ENCODE measurements around the gene PRPF40B. TPM values are rescaled to one million over a fixed set of nuclear protein-coding genes. Genes with fewer than 3 reads are reported as not detected.
A peak's percentile ranks its signal among the peaks of the same experiment; 100 is the strongest.

The PRPF40B gene
- total RNA-seq (10 to 100 TPM; 11.1 to 27.1 TPM), polyA plus RNA-seq (ENCODE audit: insufficient read length in 2 of 2) (10 to 100 TPM; 29.4 to 42.2 TPM)
- long read RNA-seq, donor 1 = 0 reads
- long read RNA-seq, donor 2 = 0 reads
- long read RNA-seq, donor 3, partial matches to known transcripts = 5 of 5 reads
- long read RNA-seq, donor 3, other reads (novel, unspliced or antisense) = 0 of 5 reads
- long read RNA-seq, donor 4, partial matches to known transcripts = 8 of 8 reads
- long read RNA-seq, donor 4, other reads (novel, unspliced or antisense) = 0 of 8 reads

DNA sequence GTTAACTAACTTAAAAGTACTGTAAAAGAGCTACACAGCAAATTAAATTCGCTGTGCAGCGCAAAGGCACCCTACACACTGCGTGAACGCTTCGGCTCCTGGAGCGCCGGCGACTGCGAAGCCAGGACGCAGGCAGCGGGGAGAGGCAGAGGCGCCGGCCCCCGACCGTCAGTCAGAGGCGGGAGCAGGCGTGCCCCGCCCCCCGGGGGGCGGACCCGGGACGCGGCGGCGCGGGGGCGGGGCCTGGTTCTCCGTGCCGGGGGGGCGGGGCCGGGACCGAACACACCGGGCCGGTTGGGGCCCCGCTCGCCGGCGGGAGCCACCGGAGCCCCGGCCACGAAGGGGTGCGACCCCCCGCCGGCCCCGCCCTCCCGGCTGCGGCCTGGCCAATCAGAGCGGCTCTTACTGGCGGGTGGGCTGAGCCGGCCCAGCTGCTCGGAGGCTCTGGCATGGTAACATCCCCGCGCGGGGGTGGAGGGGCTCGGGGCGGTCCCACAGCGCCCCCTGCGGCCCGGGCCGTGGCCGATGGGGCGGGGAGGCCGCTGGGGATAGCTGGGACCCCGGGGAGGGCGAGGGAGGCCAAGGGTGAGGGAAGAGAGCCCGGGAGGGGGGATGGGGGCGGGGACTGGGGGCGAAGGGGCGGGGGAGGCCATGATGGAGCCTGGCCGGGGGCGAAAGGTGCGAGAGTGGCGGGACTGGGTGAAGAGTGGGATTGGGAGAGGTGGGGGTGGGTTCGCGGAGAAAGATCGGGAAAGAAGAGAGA, at the start of gene PRPF40B:
TSS of gene PRPF40B (plus strand) at position 420 of the 763 bp plus-strand sequence. CDS start at position 450, 30 bp downstream.
- DNase-seq (ENCODE audit: low read depth in 4 of 6, low spot score in 6 of 6) = peak in 5 of 6 donors; percentile 62 to 94 (median 73)
- Histone ChIP-seq H3K9me3 (ENCODE audit: control insufficient read depth, insufficient read depth, low read length) (no peaks in the 10 kb centered on the region), H3K4me3 (ENCODE audit: low read depth, low read length) (peak within 1 kb of the TSS; percentile 76), H3K36me3 (ENCODE audit: control insufficient read depth, insufficient read depth, low read length) (no peaks in the 10 kb centered on the region), H3K27me3 (ENCODE audit: control insufficient read depth, insufficient read depth, low read length) (no peaks in the 10 kb centered on the region), H3K4me1 (ENCODE audit: control insufficient read depth, insufficient read depth, low read length) (peaks cover 19% of the 10 kb centered on the region), H3K27ac (ENCODE audit: low read depth, low read length) (peak within 1 kb of the TSS; percentile 77)
- WGBS (ENCODE audit: insufficient coverage) = 0% methylated on average over 59 of the region's 76 CpGs

DNA sequence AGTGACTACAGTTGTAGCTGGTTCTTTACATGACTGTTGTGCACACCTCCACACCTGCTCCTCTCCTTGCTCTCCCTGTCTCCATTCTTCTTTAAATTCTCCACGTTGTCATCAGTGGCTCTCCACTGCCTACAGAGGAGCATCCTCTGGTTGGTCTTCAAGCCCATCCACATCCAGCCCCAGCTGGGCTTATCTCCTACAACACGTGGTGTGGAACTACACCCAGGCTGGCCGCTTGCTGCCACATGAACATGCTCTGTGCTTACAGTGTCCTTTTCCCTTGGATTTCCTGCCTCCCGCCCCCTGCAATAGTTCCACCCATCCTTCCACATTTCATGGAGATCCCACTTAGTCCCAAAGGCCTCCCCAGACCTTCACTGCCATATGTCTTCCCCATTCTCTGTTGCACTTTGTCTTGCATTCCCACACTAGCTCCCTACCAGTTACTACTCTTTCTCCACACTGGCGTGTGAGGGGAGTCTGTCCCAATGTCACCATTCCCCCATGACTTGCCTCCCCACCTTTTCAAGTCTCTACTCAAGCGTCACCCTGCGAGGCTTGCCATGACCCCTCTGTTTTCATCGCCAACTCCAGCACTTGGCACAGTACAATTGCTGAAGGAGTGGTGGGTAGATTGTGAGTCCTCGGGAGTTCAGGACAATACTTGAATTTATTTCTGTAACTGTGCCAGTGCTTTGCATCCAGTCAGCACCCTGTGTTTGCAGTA, 45.6 kb upstream of the PRPF40B start:
- Histone ChIP-seq H3K4me1 (ENCODE audit: control insufficient read depth, insufficient read depth, low read length) (peaks cover 9% of the 10 kb centered on the region), H3K36me3 (ENCODE audit: control insufficient read depth, insufficient read depth, low read length) (peaks cover 18% of the 10 kb centered on the region), H3K27me3 (ENCODE audit: control insufficient read depth, insufficient read depth, low read length) (no peaks in the 10 kb centered on the region), H3K27ac (ENCODE audit: low read depth, low read length) (no peak overlapping the region), H3K4me3 (ENCODE audit: low read depth, low read length) (no peak overlapping the region), H3K9me3 (ENCODE audit: control insufficient read depth, insufficient read depth, low read length) (no peaks in the 10 kb centered on the region)
- no peak for DNase-seq (ENCODE audit: low read depth in 4 of 6, low spot score in 6 of 6)
- 77% methylated on average over 6 of the region's 9 CpGs for WGBS (ENCODE audit: insufficient coverage)

DNA sequence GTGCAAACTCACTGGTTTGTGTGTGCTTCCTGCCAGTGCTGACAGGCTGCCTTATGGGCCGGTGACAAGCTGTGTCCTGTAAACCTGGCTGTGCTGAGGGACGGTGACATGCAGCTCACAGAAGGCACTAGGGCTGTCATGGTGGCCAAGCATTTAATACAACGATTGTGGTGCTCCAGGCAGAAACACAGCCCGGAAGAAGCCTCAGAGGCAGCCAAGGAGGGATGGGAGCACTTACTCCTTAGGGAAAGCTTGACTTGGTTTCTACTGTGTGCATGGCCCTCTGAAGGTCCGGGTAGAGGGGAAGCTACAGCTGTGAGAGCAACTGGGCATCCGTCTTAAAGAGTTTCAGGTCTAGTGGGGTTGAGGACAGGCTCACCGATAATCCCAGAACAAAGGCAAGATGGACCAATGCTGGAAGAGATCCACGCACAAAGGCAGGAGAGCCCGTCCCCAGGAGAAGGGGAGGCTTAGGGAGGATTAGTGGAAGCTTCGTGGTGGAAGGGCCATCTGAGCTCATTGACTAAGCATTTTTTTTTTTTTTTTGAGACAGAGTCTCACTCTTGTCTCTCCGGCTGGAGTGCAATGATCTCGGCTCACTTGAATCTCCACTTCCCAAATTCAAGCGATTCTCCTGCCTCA, 44.8 kb upstream of the PRPF40B start:
- Histone ChIP-seq H3K27ac (ENCODE audit: low read depth, low read length) (no peak overlapping the region), H3K27me3 (ENCODE audit: control insufficient read depth, insufficient read depth, low read length) (no peaks in the 10 kb centered on the region), H3K36me3 (ENCODE audit: control insufficient read depth, insufficient read depth, low read length) (peaks cover 20% of the 10 kb centered on the region), H3K4me3 (ENCODE audit: low read depth, low read length) (no peak overlapping the region), H3K4me1 (ENCODE audit: control insufficient read depth, insufficient read depth, low read length) (peaks cover 9% of the 10 kb centered on the region), H3K9me3 (ENCODE audit: control insufficient read depth, insufficient read depth, low read length) (no peaks in the 10 kb centered on the region)
- 91% methylated on average over 11 of the region's 13 CpGs for WGBS (ENCODE audit: insufficient coverage)
- DNase-seq (ENCODE audit: low read depth in 4 of 6, low spot score in 6 of 6) = no peak

DNA sequence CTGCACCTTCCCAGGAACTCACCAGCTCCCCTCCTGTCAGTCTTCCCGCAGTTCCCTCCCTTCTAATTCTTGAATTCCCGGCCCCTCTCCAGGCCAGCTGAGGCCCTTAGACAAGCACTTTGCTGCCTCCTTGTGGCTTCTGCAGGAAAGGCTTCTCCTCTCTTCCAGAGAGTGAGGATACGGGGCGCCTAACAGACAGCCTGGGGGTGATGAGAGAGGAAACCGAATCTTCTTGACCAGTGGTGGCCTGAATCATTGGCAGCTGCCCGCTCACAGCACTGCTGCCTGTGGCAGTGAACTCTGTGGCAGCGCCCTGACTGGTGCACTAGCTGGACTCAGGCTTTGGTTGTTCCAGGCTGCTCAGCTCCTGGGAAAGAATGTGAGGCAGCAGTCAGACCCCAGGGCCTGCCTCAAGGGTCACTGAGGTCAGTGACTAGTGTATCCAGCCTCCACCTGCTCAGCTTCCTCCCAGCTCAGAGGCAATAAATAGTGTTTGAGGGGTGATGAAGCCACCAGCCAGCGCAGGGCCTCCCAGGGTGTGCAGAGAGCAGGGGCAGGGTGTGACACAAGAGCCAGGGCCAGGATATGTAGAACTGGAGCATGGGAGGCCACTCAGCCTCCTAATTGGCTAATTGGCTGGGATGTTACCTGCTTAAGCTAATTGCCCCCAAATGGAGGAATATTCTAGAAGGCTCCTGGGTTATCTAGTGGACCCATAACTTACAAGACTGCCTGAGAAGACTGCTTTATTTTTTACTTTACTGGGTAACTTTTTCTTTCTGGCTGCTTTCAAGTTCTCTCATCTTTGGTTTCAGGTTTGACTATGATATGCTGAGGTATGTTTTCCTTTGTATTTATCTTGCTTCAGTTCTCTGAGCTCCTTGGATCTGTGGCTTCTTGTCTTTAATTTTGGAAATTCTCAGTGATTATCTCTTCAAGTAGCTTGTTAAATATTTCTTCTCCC, 42.5 kb upstream of the PRPF40B start:
- Histone ChIP-seq H3K4me1 (ENCODE audit: control insufficient read depth, insufficient read depth, low read length) (peaks cover 9% of the 10 kb centered on the region), H3K4me3 (ENCODE audit: low read depth, low read length) (no peak overlapping the region), H3K27me3 (ENCODE audit: control insufficient read depth, insufficient read depth, low read length) (no peaks in the 10 kb centered on the region), H3K36me3 (ENCODE audit: control insufficient read depth, insufficient read depth, low read length) (peaks cover 24% of the 10 kb centered on the region), H3K27ac (ENCODE audit: low read depth, low read length) (no peak overlapping the region), H3K9me3 (ENCODE audit: control insufficient read depth, insufficient read depth, low read length) (no peaks in the 10 kb centered on the region)
- DNase-seq (ENCODE audit: low read depth in 4 of 6, low spot score in 6 of 6) = peak; percentile 26 to 91 (median 56)
- WGBS (ENCODE audit: insufficient coverage) = 34% methylated on average over 6 of the region's 8 CpGs

DNA sequence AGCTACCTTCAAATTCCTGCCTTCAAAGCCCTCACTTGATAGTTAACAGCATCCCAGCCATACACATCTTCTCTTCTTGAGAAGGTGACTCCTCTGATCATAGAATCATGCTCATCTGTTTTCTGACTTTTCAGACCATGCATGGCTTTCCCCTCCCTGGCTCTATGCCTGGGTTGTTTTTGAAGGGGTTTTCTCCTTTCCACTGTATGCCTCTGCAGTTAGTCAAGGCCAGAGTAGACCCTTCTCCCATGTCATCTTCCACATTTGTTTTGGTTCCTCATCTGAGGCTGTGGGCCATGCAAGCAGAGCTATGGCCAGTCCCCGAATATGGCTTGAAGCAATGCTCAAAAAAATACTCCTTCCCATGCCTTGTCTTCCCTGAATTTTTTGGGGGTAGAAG, 41.2 kb upstream of the PRPF40B start:
- Histone ChIP-seq H3K36me3 (ENCODE audit: control insufficient read depth, insufficient read depth, low read length) (peaks cover 22% of the 10 kb centered on the region), H3K4me1 (ENCODE audit: control insufficient read depth, insufficient read depth, low read length) (peaks cover 9% of the 10 kb centered on the region), H3K27me3 (ENCODE audit: control insufficient read depth, insufficient read depth, low read length) (no peaks in the 10 kb centered on the region), H3K27ac (ENCODE audit: low read depth, low read length) (no peak overlapping the region), H3K4me3 (ENCODE audit: low read depth, low read length) (no peak overlapping the region), H3K9me3 (ENCODE audit: control insufficient read depth, insufficient read depth, low read length) (no peaks in the 10 kb centered on the region)
- DNase-seq (ENCODE audit: low read depth in 4 of 6, low spot score in 6 of 6) = no peak
- no CpG with 5 or more reads among the region's 1 CpG for WGBS (ENCODE audit: insufficient coverage)

DNA sequence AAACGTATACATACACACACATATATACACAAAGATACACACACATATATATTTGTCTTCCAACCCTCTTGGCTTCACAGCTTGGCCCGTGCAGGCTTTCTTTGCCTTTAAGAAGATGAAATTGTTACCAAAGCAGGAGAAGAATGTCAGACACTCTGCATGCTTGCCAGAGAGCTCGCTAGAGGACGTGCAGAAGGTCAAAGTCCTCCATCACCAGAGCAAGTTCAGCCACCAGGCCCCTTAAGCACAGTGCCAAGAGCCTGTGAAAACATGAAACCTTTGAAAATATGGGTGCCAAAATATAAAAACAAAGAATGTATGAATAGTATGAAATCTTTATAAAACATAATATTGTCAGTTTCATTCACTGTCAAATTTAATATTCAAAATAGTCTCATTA, 40.5 kb upstream of the PRPF40B start:
- H3K4me1 ChIP-seq (ENCODE audit: control insufficient read depth, insufficient read depth, low read length) = peaks cover 9% of the 10 kb centered on the region
- H3K27me3 ChIP-seq (ENCODE audit: control insufficient read depth, insufficient read depth, low read length) = no peaks in the 10 kb centered on the region
- 75% methylated on average over 1 of the region's 4 CpGs for WGBS (ENCODE audit: insufficient coverage)
- H3K27ac ChIP-seq (ENCODE audit: low read depth, low read length) = no peak overlapping the region
- DNase-seq (ENCODE audit: low read depth in 4 of 6, low spot score in 6 of 6) = peak in 2 of 6 donors; percentile 11 to 19
- H3K4me3 ChIP-seq (ENCODE audit: low read depth, low read length) = no peak overlapping the region
- H3K9me3 ChIP-seq (ENCODE audit: control insufficient read depth, insufficient read depth, low read length) = no peaks in the 10 kb centered on the region
- peaks cover 25% of the 10 kb centered on the region for H3K36me3 ChIP-seq (ENCODE audit: control insufficient read depth, insufficient read depth, low read length)

DNA sequence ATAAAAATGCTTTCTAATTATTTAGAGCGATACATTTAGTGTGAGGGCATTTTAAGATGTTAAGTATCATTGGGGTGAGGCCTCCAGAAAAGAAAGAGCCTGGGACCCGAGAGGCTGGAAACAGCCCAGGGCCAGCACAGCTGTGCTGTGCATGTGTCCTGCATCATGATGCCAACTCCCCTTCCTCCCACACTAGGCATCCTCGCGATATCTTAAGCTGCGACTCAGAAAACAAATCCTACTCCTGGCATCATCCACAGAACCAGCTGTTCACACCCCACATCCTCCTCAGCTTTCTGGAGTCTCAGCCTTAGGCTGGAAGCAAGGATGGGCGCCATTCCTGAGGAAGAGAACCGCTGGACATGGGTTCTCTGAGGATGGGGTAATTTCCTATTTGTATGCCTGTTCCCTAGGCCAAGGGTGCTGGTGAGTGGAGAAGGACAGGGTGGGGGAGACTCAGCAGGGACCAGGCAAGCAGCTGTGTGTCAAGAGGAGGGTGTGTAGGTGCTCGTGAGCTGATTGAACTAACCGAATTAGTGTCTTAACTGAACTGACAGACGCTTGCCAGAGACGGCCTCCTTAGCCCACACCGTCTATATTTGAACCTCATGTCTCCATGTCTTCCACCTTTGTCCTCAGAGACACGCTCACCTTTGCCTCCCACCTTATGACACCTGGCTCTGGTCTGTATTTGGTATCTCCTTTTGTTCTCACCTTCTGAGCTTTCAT, 39.8 kb upstream of the PRPF40B start:
- 75% methylated on average over 5 of the region's 13 CpGs for WGBS (ENCODE audit: insufficient coverage)
- Histone ChIP-seq H3K27ac (ENCODE audit: low read depth, low read length) (no peak overlapping the region), H3K36me3 (ENCODE audit: control insufficient read depth, insufficient read depth, low read length) (peaks cover 31% of the 10 kb centered on the region), H3K4me3 (ENCODE audit: low read depth, low read length) (no peak overlapping the region), H3K27me3 (ENCODE audit: control insufficient read depth, insufficient read depth, low read length) (no peaks in the 10 kb centered on the region), H3K9me3 (ENCODE audit: control insufficient read depth, insufficient read depth, low read length) (no peaks in the 10 kb centered on the region), H3K4me1 (ENCODE audit: control insufficient read depth, insufficient read depth, low read length) (peaks cover 9% of the 10 kb centered on the region)
- peak in 2 of 6 donors; percentile 24 to 40 for DNase-seq (ENCODE audit: low read depth in 4 of 6, low spot score in 6 of 6)

DNA sequence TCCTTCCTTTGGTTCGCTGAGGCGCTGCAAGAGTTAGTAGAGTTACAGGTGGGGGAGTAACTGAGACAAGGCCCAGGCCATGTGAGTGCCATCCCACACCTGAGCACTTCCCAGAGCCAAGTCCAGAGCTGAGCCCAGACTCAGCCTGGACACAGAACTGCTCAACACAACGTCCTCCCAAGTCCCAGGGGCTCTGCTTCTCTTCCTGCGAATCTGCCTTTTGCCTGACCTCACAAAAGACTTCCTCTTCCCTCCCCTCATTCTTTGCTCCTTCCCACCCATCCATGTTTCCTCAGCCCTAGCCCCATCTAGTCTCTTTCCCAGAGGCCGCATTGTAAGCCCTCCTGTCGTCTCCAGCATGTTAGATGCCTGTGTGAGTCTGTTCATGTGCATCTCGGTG, 38.8 kb upstream of the PRPF40B start:
- H3K27ac ChIP-seq (ENCODE audit: low read depth, low read length) = no peak overlapping the region
- peaks cover 9% of the 10 kb centered on the region for H3K4me1 ChIP-seq (ENCODE audit: control insufficient read depth, insufficient read depth, low read length)
- DNase-seq (ENCODE audit: low read depth in 4 of 6, low spot score in 6 of 6) = no peak

More for the DNA sequence above, 38.8 kb upstream of the PRPF40B start:
- WGBS (ENCODE audit: insufficient coverage) = 81% methylated on average over 5 of the region's 7 CpGs
- Histone ChIP-seq H3K4me3 (ENCODE audit: low read depth, low read length) (no peak overlapping the region), H3K9me3 (ENCODE audit: control insufficient read depth, insufficient read depth, low read length) (no peaks in the 10 kb centered on the region), H3K36me3 (ENCODE audit: control insufficient read depth, insufficient read depth, low read length) (peaks cover 33% of the 10 kb centered on the region), H3K27me3 (ENCODE audit: control insufficient read depth, insufficient read depth, low read length) (no peaks in the 10 kb centered on the region)

Data from spinal cord (tissue), 10 donors.